GM19099 (cell line): ENCODE data around the gene SMIM38.

ENCODE experiments used
- POLR2A ChIP-seq: IDR thresholded peaks from 3 replicates; pipeline ENCODE4 v1.6.1; 2011; ENCODE audit warnings: low read depth; ENCODE audit not compliant: insufficient read length; ENCODE audit errors: extremely low read depth

The SMIM38 gene

DNA sequence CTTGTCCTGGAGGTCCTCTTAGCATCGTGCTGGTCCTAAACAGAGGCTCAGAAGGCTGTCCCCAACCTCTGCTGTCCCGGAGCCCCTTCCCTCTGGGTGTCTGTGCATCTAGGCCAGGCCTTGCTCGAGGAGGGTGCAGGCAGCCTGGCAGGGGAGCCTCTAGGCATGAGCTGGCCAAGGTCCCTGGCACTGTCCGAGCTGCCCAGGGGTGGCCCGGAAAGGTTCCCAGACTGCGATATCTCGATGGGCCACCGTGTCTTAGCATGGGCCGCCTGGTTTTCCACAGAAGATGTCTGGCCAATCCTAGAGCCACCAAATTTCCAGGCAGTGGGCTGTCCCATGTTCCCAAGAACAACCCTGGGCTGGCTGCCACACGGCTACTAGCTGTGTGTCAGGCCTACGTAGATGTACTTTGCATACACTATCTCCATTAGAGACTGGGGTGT is 24.6 kb upstream of the SMIM38 start:
- no peak for TF ChIP-seq POLR2A

DNA sequence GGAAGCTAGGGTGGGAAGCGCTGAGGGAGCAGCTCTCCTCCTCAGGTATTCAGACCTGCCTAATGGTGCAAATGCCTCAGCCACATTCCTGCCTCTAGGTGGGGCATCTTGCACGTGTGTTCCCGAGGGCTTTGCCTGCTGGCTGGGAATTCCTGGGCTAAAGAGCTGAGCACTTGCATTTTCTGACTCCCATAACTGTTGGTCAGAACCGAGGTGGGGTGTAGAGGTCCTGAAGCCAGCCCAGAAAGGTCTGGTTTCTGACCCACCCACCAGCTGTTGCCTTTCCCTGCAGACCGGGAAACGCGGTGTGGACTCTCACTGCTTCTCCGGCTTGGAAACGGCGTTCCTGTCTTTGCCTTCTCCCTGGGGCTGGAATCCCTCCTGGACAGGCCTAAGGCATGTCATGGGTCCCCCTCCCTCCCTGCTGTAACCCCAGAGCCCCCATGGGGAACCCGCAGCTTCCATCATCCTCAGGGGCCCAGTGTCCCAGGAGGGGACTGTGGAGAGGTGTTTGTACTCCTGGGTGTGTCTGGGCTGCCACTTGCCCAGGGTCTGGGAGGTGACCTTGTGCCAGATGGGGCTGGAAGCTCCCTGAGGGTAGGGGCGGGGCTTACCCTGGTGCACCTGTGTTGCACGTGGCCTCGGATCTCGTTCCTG is 24.0 kb upstream of the SMIM38 start:
- no peak for TF ChIP-seq POLR2A

DNA sequence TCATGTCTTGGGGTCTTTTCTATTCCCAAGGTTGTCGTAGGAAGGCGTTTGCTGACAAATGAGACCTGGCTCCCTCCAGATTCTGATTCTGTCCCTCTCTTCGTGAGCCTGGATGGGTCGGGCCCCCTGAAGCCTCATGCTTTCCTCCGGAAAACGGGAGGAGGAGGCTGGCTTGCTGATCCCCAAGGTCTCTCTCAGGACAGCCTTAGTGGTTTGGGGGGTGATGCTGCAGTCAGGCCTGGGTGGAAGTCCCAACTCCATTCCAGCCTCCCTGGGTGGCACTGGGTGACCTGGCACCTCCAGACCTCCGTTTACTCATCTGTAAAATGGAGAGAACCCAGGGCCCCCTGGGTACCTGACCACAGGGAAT is 23.4 kb upstream of the SMIM38 start:
- TF ChIP-seq POLR2A, result no peak

DNA sequence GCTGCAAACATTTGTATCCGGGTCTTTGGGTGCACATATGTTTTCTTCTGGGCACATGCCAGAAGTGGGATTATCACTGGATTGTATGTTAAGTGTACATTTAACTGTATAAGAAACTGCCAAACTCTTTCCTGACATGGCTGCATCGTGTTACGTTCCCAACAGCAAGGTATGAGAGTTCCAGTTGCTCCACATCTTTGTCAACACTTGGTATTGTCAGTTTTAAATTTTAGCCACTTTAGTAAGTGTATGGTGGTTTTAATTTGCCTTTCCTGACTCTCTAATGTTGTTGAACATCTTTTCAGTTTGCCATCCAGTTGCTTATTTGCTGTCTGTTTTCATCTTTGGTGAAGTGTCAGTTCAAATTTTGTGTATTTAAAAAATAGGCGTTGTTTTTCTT is 22.5 kb upstream of the SMIM38 start:
- TF ChIP-seq POLR2A, result no peak

DNA sequence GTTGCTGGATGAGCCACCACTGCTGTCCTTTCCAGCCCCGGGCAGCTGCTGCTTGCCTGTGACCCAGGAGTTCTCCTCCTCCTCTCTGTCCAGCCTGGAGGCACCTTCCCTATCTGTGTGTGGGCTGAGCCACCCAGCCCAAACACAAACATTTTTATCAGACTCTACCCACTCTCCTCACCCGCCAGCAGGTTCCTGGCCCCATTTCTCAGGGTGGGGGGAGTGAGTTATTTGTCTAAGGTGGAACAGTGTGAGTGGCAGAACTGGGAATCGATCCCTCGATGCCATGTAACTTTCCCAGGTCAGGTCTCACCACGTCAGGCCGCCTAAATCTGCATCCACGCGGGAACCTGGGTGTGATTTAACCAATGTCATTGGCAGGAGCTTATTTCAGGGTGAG is 20.8 kb upstream of the SMIM38 start:
- TF ChIP-seq POLR2A, result no peak

DNA sequence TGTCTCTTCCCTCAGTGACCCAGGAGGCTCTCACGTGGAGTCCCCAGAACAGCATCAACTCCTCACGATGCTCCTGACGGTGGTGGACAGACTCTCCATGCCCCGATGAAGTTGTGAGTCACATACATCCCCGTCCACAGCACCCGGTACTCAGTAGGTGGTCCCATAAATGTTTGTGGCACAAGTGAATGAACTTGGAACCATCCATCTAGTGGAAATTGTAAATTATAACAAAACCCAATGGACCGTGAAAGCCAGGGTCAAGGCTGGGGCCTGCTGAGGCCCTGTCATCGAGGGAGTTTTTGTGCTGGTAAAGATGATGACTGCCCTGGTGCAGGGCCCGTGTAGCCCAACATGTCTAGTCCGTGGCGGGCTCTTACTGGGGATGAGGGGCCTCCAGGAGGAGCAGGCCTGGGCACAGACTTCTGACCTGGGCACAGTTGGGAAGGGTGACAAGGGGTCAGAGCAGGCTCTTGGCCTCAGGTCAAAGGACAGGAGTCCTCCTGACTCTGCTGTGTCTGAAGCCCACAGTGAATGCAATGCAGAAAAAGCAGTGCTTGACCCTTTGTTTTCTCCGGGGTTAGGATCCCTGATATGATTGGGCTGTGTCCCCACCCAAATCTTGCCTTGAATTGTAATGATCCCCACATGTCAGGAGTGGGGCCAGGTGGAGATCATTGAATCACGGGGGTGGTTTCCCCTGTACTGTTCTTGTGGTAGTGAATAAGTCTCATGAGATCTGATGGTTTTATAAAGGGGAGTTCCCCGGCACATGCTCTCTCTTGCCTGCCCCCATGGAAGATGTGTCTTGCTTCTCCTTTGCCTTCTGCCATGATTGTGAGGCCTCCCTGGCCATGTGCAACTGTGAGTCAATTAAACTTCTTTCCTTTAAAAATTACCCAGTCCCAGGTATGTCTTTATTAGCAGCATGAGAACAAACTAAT is 20.0 kb upstream of the SMIM38 start:
- no peak for TF ChIP-seq POLR2A

DNA sequence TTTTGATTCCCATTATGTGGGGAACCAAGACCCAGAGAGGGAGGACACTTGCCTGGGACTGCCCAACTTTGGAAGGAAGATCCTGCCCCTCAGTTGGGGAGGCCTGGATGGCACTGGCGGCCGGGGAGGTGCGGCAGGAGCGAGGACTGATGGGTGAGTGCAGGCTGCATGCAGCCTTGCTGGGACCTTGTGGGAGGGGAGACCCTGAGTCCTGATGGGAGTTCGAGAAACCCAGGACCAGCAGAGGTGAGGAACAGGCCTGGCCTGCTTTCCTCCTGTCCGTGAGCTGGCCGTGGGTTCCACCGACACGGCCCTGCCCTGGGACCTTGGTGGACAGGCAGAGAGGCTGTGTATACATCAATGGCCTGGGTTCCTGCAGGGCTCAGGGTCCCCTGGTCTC is 19.3 kb upstream of the SMIM38 start:
- TF ChIP-seq POLR2A, result no peak

DNA sequence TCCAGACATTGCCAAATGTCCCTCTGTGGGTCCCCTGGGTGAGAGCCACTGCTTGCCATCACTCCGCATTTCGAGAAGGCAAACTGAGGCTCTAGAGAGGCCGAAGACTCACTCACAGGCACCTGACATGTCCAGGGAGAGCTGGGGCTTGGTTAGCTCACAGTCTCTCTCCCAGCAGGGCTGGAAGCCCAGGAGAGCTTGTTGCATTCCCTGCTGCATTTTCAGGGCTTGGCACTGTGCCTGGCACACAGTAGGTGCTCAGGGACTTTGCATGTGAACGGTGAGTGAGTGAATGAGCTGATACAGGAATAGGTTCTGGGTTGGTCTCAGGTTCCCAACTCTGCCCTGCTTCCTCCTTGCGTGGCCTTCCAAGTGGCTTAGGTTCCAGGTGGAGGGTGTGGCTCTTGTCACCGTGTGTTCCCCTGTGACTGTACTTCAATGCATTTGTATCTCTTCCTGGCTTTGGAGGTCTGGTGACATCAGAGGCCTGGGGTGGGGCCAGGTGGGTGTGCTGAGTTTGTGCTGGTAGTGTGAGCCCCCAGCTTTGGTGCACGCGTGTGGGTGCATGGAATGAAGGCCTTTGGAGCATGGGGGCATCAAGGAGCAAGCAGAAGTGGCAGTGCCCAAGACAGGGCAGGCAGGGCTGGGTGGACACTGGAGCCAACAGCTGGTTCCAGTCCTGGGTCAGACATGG is 18.4 kb upstream of the SMIM38 start:
- no peak for TF ChIP-seq POLR2A

DNA sequence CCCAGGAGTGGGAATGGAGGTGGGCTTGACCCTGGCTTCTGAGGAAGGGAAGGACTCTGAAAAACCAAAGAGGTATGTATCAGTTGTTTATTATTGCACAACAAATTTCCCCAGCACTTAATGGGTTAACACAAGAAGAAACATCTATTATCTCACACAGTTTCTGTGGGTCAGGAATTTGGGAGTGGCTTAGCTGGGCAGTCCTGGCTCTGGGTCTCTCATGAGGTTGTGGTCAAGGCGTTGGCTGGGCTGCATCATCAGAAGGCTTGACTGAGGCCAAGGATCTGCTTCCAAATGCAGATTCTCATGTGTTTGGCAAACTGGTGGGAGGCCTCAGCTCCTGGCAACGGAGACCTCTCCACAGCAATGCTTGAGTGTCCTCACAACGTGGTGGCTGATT is 17.5 kb upstream of the SMIM38 start:
- TF ChIP-seq POLR2A, result no peak

DNA sequence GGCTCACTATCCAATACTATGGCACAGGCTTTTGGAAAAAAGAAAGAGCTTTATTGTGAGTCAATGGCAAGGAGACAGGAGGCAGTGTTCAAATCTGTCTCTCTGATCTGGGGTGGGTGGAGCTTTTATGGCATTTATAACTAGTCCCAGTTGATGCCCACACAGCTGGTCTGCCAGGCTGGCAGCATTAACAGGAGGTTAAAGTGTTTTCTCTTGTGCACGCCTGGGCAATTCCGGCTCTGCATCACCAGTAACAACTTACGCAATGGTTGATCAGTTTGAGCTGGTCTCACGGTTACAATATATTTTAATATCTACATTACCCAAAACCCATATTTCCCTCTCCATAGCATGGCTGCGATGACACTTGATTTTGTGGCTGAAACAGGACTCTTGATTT is 15.1 kb upstream of the SMIM38 start:
- no peak for TF ChIP-seq POLR2A

DNA sequence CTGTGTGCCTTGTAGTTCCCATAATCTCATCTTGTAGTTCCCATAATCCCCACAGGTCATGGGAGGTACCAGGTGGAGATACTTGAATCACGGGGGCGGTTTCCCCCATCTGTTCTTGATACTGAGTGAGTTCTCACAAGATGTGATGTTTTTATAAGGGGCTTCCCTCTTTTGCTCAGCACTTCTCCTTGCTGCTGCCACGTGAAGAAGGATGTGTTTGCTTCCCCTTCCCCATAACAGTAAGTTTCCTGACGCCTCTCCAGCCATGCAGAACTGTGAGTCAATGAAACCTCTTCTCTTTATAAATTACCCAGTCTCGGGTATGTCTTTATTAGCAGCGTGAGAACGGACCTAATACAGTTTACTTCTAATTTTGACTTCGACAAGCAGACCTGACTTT is 14.0 kb upstream of the SMIM38 start:
- TF ChIP-seq POLR2A, result no peak

DNA sequence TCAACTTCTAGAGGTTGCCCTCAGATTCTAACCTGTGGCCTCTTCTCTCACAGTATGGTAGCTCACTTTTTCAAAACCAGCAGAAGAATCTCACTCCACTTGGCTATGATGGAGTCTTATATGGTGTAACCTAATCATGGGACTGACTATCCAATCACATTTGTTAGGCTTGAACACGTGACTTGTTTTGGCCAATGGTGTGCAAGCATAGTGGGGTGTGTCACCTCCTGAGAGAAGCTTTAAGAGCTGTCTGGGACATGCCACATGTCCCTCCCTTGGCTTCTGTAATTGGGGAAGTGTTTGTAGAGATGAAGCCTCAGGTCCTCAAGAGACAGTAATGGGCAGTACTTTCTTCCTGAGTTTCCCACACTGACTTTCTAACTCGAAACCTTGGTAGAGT is 12.8 kb upstream of the SMIM38 start:
- TF ChIP-seq POLR2A, result no peak

DNA sequence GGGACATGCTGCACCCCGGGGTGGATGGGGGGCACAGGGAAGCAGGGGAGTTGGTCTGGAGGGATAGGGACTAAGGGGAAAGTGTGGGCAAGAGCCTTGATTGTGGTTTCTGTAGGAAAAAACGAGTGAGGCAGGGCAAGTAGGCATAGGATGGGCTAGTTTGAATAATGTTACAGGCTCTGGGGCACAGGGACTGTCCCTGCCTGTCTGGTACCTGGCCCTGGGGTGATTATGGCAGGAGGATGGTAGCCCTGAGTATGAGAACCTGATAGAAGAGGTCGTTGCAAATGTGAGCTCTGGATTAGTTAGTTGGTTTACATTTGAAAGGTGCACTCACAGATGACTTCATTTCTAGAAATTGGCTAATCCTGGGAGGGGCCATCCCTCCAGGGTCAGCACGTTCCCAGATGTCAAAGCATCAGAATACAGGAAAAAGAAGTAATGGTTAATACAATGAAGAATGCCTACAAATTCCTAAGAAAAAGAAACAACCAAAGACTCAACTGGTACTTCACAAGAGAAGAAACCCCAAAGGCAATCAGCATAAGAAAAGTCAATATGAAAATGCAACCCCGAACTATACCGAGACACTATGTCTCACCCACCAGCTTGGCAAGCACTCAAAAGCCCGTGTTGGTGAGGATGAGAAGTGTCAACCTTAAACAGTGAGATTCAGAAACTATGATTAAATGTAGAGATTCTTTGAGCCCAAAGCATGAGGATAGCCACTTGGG is 11.3 kb upstream of the SMIM38 start:
- TF ChIP-seq POLR2A, result no peak

DNA sequence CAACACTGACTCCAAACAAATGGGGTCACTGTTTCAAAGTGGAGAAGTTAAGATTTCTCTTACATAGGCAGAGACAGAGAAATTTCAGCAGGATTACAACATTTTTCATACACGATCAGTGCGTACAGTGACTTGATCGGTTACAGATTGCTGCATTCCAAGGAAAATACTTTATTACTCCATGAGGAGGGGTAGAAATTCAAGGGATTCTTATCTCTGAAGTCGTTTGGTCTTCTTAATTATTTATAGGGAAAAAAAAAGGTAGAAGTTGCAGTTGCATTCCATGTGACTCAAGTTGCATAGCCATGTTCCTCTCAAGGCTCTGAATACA is 10.7 kb upstream of the SMIM38 start:
- TF ChIP-seq POLR2A, result no peak

DNA sequence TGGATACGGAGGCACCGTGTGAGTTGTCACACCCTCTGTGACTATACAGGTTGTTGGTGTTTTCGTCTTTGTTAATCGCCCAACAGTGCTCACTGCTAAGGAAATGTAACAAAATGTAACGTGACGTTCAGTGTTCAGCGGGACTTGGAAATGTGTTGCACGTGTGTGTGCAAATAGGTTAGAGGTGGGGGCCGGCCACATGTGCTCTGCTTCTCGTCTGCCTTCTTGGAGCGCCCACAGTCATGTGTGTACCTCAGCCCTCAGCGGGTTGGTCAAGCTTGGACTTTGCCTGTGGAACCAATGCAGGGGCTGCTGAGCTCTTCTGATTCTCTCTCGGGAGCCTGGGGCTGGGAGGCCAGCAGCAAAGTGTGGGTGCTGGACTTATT is 7.4 kb upstream of the SMIM38 start:
- TF ChIP-seq POLR2A, result no peak
